ENCODE measurements around the gene AOPEP. TPM values are rescaled to one million over a fixed set of nuclear protein-coding genes. Genes with fewer than 3 reads are reported as not detected.

The AOPEP gene
- total RNA-seq, 1 experiment from 2014 or later, result 15.0 TPM

GRCh38 chr9:94817291-94818177, 91.0 kb downstream of the AOPEP start:
- no peak overlapping the region for H4K8ac ChIP-seq (replicated peaks; ENCODE audit: insufficient read length, low read depth, low read length)
- no peaks in the 10 kb centered on the region for H3K79me1 ChIP-seq (ENCODE audit: insufficient read depth, low read depth, low read length, poor library complexity, severe bottlenecking)
- H3K14ac ChIP-seq (ENCODE audit: insufficient read depth, low read length), result no peak overlapping the region
- no peak overlapping the region for H3K4ac ChIP-seq (ENCODE audit: low read depth, low read length)
- H2AFZ ChIP-seq (ENCODE audit: low read length), result no peak overlapping the region
- H3K23ac ChIP-seq (ENCODE audit: insufficient read length, low read depth, low read length), result no peak overlapping the region
- H2AK5ac ChIP-seq (ENCODE audit: insufficient read length, low read length), result no peak overlapping the region
- H3K9me3 Mint-ChIP-seq, result no peaks in the 10 kb centered on the region; a peak in 1 of 5 replicates
- H3K27ac ChIP-seq (ENCODE audit: insufficient read length, low read depth, low read length), result no peak overlapping the region
- H3K18ac ChIP-seq (ENCODE audit: insufficient read length, low read depth, low read length), result no peak overlapping the region
- H2BK15ac ChIP-seq (ENCODE audit: low read depth, low read length), result no peak overlapping the region
- no peak overlapping the region for H4K5ac ChIP-seq (ENCODE audit: insufficient read length, low read depth, low read length)
- no CpG with 5 or more reads among the region's 7 CpGs for WGBS (ENCODE audit: extremely low coverage, insufficient read length, low lambda C conversion rate)
- H2BK120ac ChIP-seq (ENCODE audit: low read depth, low read length, poor library complexity, severe bottlenecking), result no peak overlapping the region
- no peak overlapping the region for H2BK12ac ChIP-seq (ENCODE audit: insufficient read length, low read depth, low read length)
- no peak overlapping the region for H3K27ac Mint-ChIP-seq
- H3K79me2 ChIP-seq (ENCODE audit: insufficient read depth, low read length), result no peaks in the 10 kb centered on the region
- no peak overlapping the region for H3K4me3 Mint-ChIP-seq
- peaks cover 3 to 17% (median 6%) of the 10 kb centered on the region in 3 experiments; a peak in 6 of 7 replicates for H3K36me3 Mint-ChIP-seq (ENCODE audit: insufficient read depth in 1 of 3, low read depth in 3 of 3)
- no peak overlapping the region for H3K9ac ChIP-seq (ENCODE audit: extremely low read depth, insufficient read length, low read length)
- H2BK20ac ChIP-seq (ENCODE audit: low read depth, low read length, poor library complexity, severe bottlenecking), result no peak overlapping the region
- H2BK5ac ChIP-seq (ENCODE audit: insufficient read length, low read length), result no peak overlapping the region
- no peaks in the 10 kb centered on the region for H3K4me1 ChIP-seq (ENCODE audit: insufficient read depth, low read length)
- no peaks in the 10 kb centered on the region for H3K27me3 ChIP-seq (ENCODE audit: insufficient read depth, low read length)
- no peaks in the 10 kb centered on the region for H3K9me3 ChIP-seq (ENCODE audit: control insufficient read depth, low read depth, low read length)
- no peaks in the 10 kb centered on the region for H3K23me2 ChIP-seq (ENCODE audit: insufficient read length, low read depth, low read length, poor library complexity, severe bottlenecking)
- H3K27me3 Mint-ChIP-seq (ENCODE audit: low read depth), result no peaks in the 10 kb centered on the region
- H3T11ph ChIP-seq (ENCODE audit: low read length), result no peak overlapping the region
- no peak overlapping the region for H3K4me2 ChIP-seq (ENCODE audit: insufficient read depth, insufficient read length, low read length)
- no peak overlapping the region for H3K56ac ChIP-seq (ENCODE audit: insufficient read length, low read depth, low read length)
- no peak overlapping the region for H4K91ac ChIP-seq (ENCODE audit: insufficient read length, low read depth, low read length)
- H3K4me1 Mint-ChIP-seq, result peaks cover 12 to 30% of the 10 kb centered on the region in 2 experiments
- H4K20me1 ChIP-seq (ENCODE audit: control insufficient read depth, insufficient read depth, insufficient read length), result no peaks in the 10 kb centered on the region
- TF ChIP-seq CTCF (conservative IDR thresholded peaks at IDR 0.05), result no peak
- DNase-seq, result no peak
